Activated naive CD4-positive, alpha-beta T cell treated with anti-CD3 and anti-CD28 coated beads, Interleukin-2, amount 50 U/mL, for 24 hours (primary cell): Measurements from ENCODE around the gene LAMA2.
"Not testable (repeated sequence)": the region's sequence is repeated elsewhere in the genome, so short reads cannot be mapped to it uniquely, and the experiment has no call there.

Experiments used
- H3K27ac Mint-ChIP-seq: one replicate; pipeline ENCODE4 v1.8.0; 2021; ENCODE audit warnings: mild to moderate bottlenecking, mixed read lengths
- H3K27me3 Mint-ChIP-seq: one replicate; pipeline ENCODE4 v1.8.0; 2021; ENCODE audit warnings: mixed read lengths
- H3K36me3 Mint-ChIP-seq: one replicate; pipeline ENCODE4 v1.8.0; 2021; ENCODE audit warnings: mixed read lengths
- H3K4me1 Mint-ChIP-seq: one replicate; pipeline ENCODE4 v1.8.0; 2021; ENCODE audit warnings: mixed read lengths
- H3K4me3 Mint-ChIP-seq: one replicate; pipeline ENCODE4 v1.8.0; 2021; ENCODE audit warnings: mild to moderate bottlenecking, mixed read lengths
- H3K9me3 Mint-ChIP-seq: one replicate; pipeline ENCODE4 v1.8.0; 2021; ENCODE audit warnings: mixed read lengths

LAMA2 gene

DNA sequence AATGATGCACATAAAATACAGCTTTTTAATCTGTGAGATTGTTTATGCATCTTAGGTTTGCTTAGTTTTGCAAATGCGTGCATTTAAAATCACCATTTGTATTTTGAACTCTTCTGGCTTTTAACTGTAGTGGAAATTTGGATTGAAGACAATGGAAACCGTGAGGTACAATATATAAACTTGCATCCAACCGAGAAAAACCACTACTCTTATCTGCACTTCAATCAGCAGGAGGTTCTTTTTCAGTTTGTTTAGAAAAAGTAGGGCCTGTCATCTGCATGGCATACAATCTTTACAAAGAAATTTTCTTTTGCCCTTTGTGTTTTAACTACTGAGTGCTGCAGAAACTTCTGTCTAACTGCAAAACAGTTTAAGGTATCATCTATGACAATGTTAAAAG lies 132.8 kb downstream of the LAMA2 start:
- H3K4me3 Mint-ChIP-seq: no peak overlapping the region
- H3K9me3 Mint-ChIP-seq: no peaks in the 10 kb centered on the region
- no peaks in the 10 kb centered on the region for H3K36me3 Mint-ChIP-seq
- H3K4me1 Mint-ChIP-seq: no peaks in the 10 kb centered on the region
- peaks cover 1% of the 10 kb centered on the region for H3K27me3 Mint-ChIP-seq
- H3K27ac Mint-ChIP-seq: no peak overlapping the region

DNA sequence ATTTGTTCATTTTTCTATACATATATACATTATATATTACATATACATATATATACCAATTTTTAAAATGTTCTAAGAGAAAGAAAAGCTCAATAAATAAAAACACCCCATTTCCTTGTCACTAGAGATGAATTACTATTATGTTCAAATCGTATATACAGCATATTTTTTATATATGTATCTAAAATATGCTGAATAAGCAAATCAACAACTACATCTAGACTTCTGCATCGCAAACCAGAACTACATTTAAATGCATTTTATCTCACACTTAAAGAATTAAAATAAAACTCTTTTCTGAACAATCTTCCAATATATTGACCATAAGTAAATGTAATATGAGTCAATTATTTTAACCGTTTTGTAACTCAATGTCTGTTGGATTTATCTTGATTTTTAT lies 133.9 kb downstream of the LAMA2 start:
- no peaks in the 10 kb centered on the region for H3K36me3 Mint-ChIP-seq
- H3K4me3 Mint-ChIP-seq: no peak overlapping the region
- no peaks in the 10 kb centered on the region for H3K4me1 Mint-ChIP-seq
- no peak overlapping the region for H3K27ac Mint-ChIP-seq
- no peaks in the 10 kb centered on the region for H3K9me3 Mint-ChIP-seq
- H3K27me3 Mint-ChIP-seq: no peaks in the 10 kb centered on the region

DNA sequence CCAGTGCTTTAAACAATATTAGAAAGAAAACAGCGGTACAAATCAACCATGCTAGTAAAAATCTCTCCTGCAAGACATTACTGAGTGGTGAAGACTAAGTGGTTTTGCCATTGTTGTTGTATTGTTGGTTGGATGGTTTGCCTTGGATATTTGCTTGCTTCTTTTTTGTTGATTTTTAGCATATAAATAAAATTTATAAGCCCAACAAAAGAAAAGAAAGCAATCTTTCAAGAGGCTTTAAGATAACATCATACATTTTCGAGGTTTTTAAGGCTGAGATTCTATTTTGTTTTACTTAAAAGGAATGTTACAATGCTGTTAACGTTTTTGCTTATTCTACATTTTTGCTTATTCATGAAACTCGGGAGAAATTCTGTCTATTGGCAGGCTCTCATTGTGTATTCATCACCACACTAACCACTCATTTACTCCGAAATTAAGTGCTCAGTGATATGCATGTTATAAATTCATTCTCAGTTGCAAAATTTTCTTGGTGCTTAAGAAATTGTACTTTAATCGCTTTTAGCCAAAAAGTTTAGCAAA lies 139.1 kb downstream of the LAMA2 start:
- H3K27ac Mint-ChIP-seq: no peak overlapping the region
- H3K4me3 Mint-ChIP-seq: no peak overlapping the region
- H3K4me1 Mint-ChIP-seq: no peaks in the 10 kb centered on the region
- H3K9me3 Mint-ChIP-seq: no peaks in the 10 kb centered on the region
- no peaks in the 10 kb centered on the region for H3K27me3 Mint-ChIP-seq
- H3K36me3 Mint-ChIP-seq: no peaks in the 10 kb centered on the region

DNA sequence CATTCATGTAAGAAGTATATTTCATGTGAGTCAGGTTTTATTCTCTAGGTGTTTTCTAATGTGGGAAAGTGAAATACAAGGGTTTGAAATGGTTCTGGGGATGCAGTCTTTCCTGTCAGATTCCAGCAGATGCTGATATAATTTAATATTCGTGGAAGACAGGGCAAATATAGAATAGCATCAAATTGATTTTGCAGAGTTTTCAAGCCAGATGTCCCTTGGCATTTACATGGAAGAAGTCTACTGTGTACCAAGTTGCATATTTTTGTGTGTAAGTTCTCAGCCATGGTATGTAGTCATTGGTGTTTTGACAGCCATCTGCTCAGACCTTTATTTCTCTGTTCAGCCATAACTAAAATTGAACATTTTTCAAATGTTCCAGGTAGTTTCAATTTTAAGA lies 143.7 kb downstream of the LAMA2 start:
- Mint-ChIP-seq H3K27ac (no peak overlapping the region), H3K4me1 (no peaks in the 10 kb centered on the region), H3K27me3 (peaks cover 2% of the 10 kb centered on the region), H3K4me3 (no peak overlapping the region), H3K36me3 (no peaks in the 10 kb centered on the region), H3K9me3 (no peaks in the 10 kb centered on the region)

DNA sequence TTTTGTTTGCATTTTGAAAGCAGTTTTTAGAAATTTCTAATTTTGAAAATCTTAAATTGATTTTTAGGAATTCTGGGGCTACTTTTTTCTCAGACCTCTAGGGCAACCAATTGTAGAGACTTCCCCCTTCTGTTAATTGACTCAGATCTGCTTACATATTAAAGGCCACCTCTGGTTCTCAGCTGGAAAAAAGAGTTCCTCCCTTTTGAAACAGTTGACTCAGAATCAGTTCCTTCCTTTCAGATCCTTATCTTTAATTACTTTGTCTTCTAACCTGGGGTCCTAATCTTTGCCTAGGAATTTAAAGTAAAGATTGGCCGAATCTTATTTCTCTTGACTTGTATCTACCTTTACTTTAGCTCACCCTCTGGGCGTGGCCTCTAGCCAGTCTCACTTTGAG lies 146.8 kb downstream of the LAMA2 start:
- Mint-ChIP-seq H3K9me3 (no peaks in the 10 kb centered on the region), H3K27ac (no peak overlapping the region), H3K4me3 (no peak overlapping the region), H3K4me1 (no peaks in the 10 kb centered on the region), H3K27me3 (peaks cover 2% of the 10 kb centered on the region), H3K36me3 (no peaks in the 10 kb centered on the region)

DNA sequence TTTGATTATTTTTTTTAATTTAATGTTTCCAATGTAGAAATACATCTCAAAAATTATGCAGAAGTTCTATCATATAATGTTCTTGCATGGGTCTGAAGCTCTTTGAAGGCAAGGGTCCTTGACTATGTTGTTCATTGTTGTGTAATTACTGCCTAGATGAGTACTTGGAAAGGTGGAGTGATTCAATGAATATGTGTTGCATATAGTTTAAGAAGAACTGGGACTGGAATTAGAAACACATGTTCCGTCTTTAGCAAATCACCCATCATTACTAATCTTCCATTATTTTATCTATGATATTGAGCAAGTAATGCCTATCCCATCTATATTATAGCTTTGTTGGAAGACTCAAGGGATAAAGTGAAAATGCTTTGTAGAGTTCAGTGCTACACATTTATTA lies 147.3 kb downstream of the LAMA2 start:
- no peaks in the 10 kb centered on the region for H3K36me3 Mint-ChIP-seq
- H3K9me3 Mint-ChIP-seq: no peaks in the 10 kb centered on the region
- H3K4me3 Mint-ChIP-seq: no peak overlapping the region
- no peaks in the 10 kb centered on the region for H3K4me1 Mint-ChIP-seq
- H3K27ac Mint-ChIP-seq: no peak overlapping the region
- peaks cover 2% of the 10 kb centered on the region for H3K27me3 Mint-ChIP-seq

DNA sequence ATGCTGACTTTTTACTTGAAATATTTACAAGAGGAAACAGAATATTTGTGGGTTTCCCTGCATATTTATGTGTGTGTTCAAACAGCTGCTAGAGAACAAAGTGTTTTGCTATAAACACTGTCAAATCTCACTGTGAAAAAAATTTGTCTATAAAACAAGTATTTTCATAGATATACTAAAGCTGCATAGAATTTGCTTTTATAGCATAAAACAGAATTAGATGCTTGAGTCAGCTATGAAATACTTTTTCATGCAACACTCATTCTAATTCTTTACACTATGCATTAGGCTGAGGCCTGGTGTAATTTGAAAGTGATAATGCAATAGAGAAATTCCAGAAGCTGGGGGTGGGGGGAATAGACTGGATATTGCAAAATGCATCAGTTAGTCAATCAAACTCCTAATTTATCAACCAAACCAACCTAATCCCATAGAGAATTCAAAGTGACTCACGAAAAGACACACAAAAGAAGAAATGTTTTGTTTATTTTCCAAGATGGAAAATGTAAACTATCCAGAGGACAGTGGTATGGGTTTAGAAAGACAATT lies 148.2 kb downstream of the LAMA2 start:
- H3K36me3 Mint-ChIP-seq: no peaks in the 10 kb centered on the region
- no peaks in the 10 kb centered on the region for H3K4me1 Mint-ChIP-seq

DNA sequence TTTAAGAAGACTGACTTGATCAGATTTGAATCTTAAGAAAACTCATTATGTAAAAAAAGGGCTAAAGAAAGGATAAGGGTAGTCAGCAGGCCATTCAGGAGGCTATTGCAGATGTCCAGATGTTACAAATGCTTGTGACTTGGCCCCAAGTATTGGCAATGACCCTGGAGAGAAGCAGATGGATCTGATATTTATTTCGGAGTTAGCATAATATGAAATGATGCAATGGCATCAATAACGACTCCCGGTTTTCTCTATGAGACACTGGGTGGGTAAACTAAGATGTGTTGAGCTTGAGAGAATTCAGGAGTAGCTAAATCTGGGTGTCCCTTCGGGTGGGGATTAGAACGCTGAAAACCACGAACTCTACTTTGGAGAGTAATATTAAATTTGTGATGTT lies 149.7 kb downstream of the LAMA2 start:
- Mint-ChIP-seq H3K36me3 (no peaks in the 10 kb centered on the region), H3K27me3 (peaks cover 5% of the 10 kb centered on the region), H3K4me1 (no peaks in the 10 kb centered on the region), H3K4me3 (no peak overlapping the region), H3K9me3 (peaks cover 5% of the 10 kb centered on the region), H3K27ac (no peak overlapping the region)

More for the DNA sequence above, 148.2 kb downstream of the LAMA2 start:
- Mint-ChIP-seq H3K27me3 (peaks cover 2% of the 10 kb centered on the region), H3K9me3 (no peaks in the 10 kb centered on the region), H3K27ac (no peak overlapping the region), H3K4me3 (no peak overlapping the region)

DNA sequence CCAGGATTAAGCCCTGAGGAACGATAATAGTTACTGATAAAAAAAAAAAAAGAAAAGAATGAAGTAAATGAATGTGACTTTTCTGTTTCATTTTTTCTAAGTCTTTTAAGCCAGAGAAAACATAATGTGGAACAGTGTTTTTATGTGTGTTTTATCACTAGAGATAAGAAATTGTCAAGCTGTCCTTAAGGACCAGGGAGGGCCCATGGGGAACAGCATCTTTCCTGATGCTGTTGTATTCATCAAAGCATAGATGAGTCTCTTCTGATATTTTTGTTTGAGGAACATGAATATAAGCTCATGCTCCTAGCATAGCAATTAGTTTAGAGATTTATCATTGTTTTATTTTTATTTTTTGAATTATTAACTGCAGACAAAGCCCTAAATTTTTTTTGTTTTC lies 150.2 kb downstream of the LAMA2 start:
- H3K4me1 Mint-ChIP-seq: no peaks in the 10 kb centered on the region
- no peak overlapping the region for H3K4me3 Mint-ChIP-seq
- no peak overlapping the region for H3K27ac Mint-ChIP-seq
- no peaks in the 10 kb centered on the region for H3K36me3 Mint-ChIP-seq
- peaks cover 5% of the 10 kb centered on the region for H3K9me3 Mint-ChIP-seq
- peaks cover 5% of the 10 kb centered on the region for H3K27me3 Mint-ChIP-seq

DNA sequence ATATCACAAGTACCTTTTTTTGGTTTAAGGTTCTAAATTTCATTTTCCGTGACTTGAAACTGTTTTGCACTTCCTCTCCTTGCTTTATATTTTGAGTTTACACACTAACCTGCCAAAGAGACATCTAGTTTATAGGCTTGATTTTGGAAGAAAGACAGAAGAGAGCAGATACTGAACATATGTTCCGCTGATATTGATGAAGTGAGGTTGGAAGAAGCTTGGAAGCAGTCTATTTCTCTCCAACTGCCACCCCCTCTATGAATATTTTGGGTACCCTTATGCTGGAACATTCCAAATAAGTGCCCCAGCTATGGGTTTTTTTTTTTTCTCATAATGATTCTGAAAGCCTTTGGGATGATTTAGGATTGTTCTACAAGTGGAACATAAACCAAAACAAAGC lies 150.6 kb downstream of the LAMA2 start:
- Mint-ChIP-seq H3K9me3 (peaks cover 8% of the 10 kb centered on the region), H3K36me3 (no peaks in the 10 kb centered on the region), H3K4me3 (no peak overlapping the region), H3K27me3 (peaks cover 5% of the 10 kb centered on the region), H3K27ac (no peak overlapping the region), H3K4me1 (no peaks in the 10 kb centered on the region)

DNA sequence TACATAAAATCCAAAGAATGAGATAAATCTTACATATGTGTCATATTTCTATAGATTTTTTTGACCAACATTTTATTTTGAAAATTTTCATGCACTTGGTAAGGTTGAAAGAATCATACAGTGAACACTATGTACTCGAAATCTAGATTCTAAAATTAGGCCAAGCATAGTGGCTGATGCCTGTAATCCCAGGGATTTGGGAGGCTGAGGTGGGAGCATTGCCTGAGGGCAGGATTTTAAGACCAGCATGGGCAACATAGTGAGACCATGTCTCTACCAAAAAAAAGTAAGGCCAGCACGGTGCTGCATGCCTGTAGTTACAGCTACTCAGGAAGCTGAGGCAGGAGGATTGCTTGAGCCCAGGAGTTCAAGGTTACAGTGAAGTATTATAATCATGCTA lies 158.6 kb downstream of the LAMA2 start:
- Mint-ChIP-seq H3K27me3 (peaks cover 4% of the 10 kb centered on the region), H3K4me3 (no peak overlapping the region), H3K9me3 (peaks cover 20% of the 10 kb centered on the region), H3K4me1 (no peaks in the 10 kb centered on the region), H3K36me3 (no peaks in the 10 kb centered on the region), H3K27ac (no peak overlapping the region)

DNA sequence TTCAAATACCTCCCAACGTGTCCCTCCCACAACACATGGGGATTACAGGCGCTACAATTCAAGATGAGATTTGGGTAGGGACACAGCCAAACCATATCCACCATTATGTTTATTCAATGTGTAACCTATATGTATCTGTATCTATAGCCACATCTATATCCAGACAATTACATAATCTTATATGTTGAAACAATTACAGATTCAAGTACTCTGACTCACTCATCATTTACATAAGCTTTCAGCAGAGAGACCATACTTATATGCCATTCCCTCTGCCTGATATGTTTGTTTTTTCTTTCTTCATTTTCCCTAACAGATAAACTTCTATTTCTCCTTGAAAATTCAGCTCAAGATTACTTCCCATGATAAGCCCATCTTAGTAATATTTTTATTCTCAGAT lies 163.6 kb downstream of the LAMA2 start:
- peaks cover 8% of the 10 kb centered on the region for H3K9me3 Mint-ChIP-seq
- no peak overlapping the region for H3K4me3 Mint-ChIP-seq
- H3K36me3 Mint-ChIP-seq: no peaks in the 10 kb centered on the region
- no peaks in the 10 kb centered on the region for H3K4me1 Mint-ChIP-seq
- H3K27ac Mint-ChIP-seq: no peak overlapping the region
- H3K27me3 Mint-ChIP-seq: no peaks in the 10 kb centered on the region

DNA sequence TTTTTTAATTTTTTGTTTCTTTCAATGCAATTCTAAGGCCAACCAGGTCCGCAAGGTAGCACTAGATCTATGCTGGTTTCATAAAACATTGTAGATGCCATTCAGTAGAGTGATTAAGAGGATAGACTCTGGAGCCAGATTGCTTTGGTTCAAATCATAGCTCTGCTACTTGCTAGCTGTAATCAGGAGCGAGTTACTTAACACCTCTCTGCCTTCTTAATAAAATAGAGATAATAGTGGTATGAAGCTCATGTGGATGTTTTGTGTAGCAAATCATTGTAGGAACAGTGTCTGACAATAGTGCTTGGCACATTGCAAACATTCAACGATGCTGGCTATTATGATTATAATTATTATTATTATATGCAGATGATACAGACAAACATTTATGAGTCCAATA lies 164.9 kb downstream of the LAMA2 start:
- H3K36me3 Mint-ChIP-seq: no peaks in the 10 kb centered on the region
- H3K27ac Mint-ChIP-seq: no peak overlapping the region
- H3K9me3 Mint-ChIP-seq: peaks cover 8% of the 10 kb centered on the region
- no peak overlapping the region for H3K4me3 Mint-ChIP-seq
- H3K4me1 Mint-ChIP-seq: no peaks in the 10 kb centered on the region
- H3K27me3 Mint-ChIP-seq: no peaks in the 10 kb centered on the region

DNA sequence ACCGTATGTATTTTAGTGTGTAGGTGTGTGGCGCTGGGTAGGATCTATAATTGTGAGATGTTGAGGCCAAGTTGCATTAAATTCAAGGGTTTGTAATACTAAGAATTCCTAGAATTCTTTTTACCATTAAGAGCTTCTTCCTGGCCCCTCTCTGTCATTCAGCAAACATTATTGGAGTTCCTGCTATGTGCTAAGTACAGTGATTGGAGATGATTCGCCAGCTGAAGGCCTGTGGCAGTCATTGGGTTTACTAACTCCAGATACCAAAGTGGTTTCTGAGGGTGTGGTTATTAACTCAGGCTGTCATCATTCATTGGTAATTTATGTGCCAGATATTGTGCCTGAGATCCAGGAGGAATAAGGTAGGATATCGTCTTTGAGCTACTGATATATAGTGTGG lies 167.1 kb downstream of the LAMA2 start:
- no peaks in the 10 kb centered on the region for H3K27me3 Mint-ChIP-seq
- H3K9me3 Mint-ChIP-seq: no peaks in the 10 kb centered on the region
- no peaks in the 10 kb centered on the region for H3K4me1 Mint-ChIP-seq

DNA sequence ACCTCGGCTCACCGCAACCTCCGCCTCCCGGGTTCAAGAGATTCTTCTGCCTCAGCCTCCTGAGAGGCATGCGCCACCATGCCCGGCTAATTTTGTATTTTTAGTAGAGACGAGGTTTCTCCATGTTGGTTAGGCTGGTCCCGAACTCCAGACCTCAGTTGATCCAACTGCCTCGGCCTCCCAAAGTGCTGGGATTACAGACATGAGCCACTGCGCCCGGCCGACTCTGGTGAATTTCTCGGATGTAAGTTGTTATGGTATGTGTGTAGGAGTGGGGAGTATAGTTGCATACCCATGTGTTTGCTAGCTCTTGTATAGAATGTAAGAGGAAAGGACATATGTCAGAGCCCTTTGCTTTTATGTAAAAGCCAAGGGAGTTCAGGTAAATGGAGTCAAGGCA lies 170.2 kb downstream of the LAMA2 start:
- not testable (repeated sequence) for H3K4me1 Mint-ChIP-seq, H3K36me3 Mint-ChIP-seq, H3K27me3 Mint-ChIP-seq, H3K4me3 Mint-ChIP-seq, H3K27ac Mint-ChIP-seq, H3K9me3 Mint-ChIP-seq

More for the DNA sequence above, 167.1 kb downstream of the LAMA2 start:
- H3K36me3 Mint-ChIP-seq: no peaks in the 10 kb centered on the region
- H3K27ac Mint-ChIP-seq: no peak overlapping the region
- no peak overlapping the region for H3K4me3 Mint-ChIP-seq

DNA sequence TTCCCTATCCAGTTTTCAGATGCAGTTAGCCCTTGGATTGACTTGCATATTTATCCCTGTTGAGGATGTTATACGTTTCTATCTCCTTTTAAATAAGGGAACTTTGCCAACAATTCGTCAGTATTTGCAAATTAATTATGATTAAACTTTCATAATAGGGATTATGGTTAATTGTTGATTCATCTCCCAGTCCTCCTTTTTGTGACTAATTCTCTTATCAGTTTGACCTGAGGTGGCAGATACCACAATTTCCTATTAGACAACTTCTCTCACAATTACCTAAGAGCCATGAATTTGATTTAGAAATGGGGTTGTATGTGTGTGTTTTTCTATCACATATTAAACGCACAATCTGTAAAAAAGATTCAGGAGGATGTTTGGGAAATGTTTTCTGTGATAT lies 172.9 kb downstream of the LAMA2 start:
- Mint-ChIP-seq H3K36me3 (no peaks in the 10 kb centered on the region), H3K4me1 (no peaks in the 10 kb centered on the region), H3K27ac (no peak overlapping the region), H3K9me3 (no peaks in the 10 kb centered on the region), H3K4me3 (no peak overlapping the region), H3K27me3 (no peaks in the 10 kb centered on the region)

DNA sequence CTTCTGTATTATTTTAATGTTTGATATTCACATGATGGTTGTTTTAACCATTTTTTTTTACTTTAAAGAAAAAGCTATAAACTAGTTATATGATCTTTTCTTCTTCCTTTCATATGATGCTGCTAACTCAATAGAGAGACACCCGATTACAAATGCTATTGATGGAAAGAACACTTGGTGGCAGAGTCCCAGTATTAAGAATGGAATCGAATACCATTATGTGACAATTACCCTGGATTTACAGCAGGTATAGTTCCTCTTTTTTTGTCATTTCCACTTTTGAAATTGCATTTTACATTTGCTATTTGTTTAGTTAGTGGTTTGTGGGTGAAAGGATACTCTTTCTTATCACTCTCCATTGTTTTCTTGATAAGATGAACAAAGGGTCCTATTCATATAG lies 176.7 kb downstream of the LAMA2 start:
- no peak overlapping the region for H3K4me3 Mint-ChIP-seq
- H3K27ac Mint-ChIP-seq: no peak overlapping the region
- H3K4me1 Mint-ChIP-seq: no peaks in the 10 kb centered on the region
- no peaks in the 10 kb centered on the region for H3K36me3 Mint-ChIP-seq
- H3K9me3 Mint-ChIP-seq: no peaks in the 10 kb centered on the region
- H3K27me3 Mint-ChIP-seq: no peaks in the 10 kb centered on the region
